Right atrium auricular region (tissue), 2 donors: ENCODE data around the gene LIMCH1. TPM values are rescaled to one million over a fixed set of nuclear protein-coding genes. Genes with fewer than 3 reads are reported as not detected.

Experiments
- DNase-seq: peaks from one replicate; pipeline ENCODE4 v3.0.0-alpha.2; 2019; ENCODE audit warnings: low spot score
- H3K27ac ChIP-seq, 2 donors: fragments of 200-600 bp; sonication (generic); 1 replicate in 1 of 2; 2 replicates in 1 of 2; pipeline ENCODE4 v1.5.1; 2016 to 2019
- H3K27me3 ChIP-seq, 2 donors: fragments of 200-600 bp; sonication (generic); one replicate each; pipeline versions ENCODE4 v1.5.1 to v1.6.0; 2017 to 2019
- H3K36me3 ChIP-seq: fragments of 200-600 bp; sonication (generic); one replicate; pipeline ENCODE4 v1.5.1; 2016
- H3K4me1 ChIP-seq, 2 donors: fragments of 200-600 bp; sonication (generic); one replicate each; pipeline versions ENCODE4 v1.5.1 to v1.6.0; 2017 to 2019
- H3K4me3 ChIP-seq, 2 donors: fragments of 200-600 bp; sonication (generic); 1 replicate in 1 of 2; 2 replicates in 1 of 2; pipeline ENCODE4 v1.5.1; 2017 to 2019; ENCODE audit warnings: mild to moderate bottlenecking in 1 of 2, moderate library complexity in 1 of 2
- H3K9me3 ChIP-seq, 2 donors: fragments of 200-600 bp; sonication (generic); one replicate each; pipeline ENCODE4 v1.5.1; 2019
- CTCF ChIP-seq, 2 donors: fragments of 200-600 bp; sonication (generic); IDR thresholded peaks; one replicate each; pipeline ENCODE4 v1.5.1; 2019; ENCODE audit warnings: antibody characterized with exemption in 2 of 2
- total RNA-seq, 2 donors: library from RNA; depleted of rRNA; stranded (reverse); fragments of >200 nt; gene quantifications; one replicate each; pipeline ENCODE4 v1.1.0, GENCODE V29; 2016

Gene LIMCH1
- total RNA-seq, 2 donors from 2014 or later: 76.1 to 101 TPM

GRCh38 chr4:41572516-41572915 is 34.6 kb downstream of the LIMCH1 start:
- H3K9me3 ChIP-seq: no peaks in the 10 kb centered on the region
- no peak for TF ChIP-seq CTCF (IDR thresholded peaks at IDR 0.05)
- H3K36me3 ChIP-seq: no peaks in the 10 kb centered on the region
- H3K27ac ChIP-seq: peak overlapping the region; percentile 65 to 82
- DNase-seq: no peak
- peaks cover 0 to 48% of the 10 kb centered on the region in 2 donors for H3K4me1 ChIP-seq
- H3K27me3 ChIP-seq: no peaks in the 10 kb centered on the region
- H3K4me3 ChIP-seq: peak overlapping the region in 1 of 2 donors; percentile 4

- Histone ChIP-seq H3K9me3 (no peaks in the 10 kb centered on the region), H3K4me1 (peaks cover 0 to 44% of the 10 kb centered on the region in 2 donors), H3K27me3 (no peaks in the 10 kb centered on the region), H3K36me3 (no peaks in the 10 kb centered on the region), H3K27ac (peak overlapping the region; percentile 65 to 82), H3K4me3 (no peak overlapping the region)
- DNase-seq: no peak
- no peak for TF ChIP-seq CTCF (IDR thresholded peaks at IDR 0.05)
Observed at GRCh38 chr4:41572956-41573355, 35.0 kb downstream of the LIMCH1 start.

GRCh38 chr4:41573502-41574001 is 35.6 kb downstream of the LIMCH1 start:
- Histone ChIP-seq H3K27me3 (no peaks in the 10 kb centered on the region), H3K4me1 (peaks cover 0 to 44% of the 10 kb centered on the region in 2 donors), H3K36me3 (no peaks in the 10 kb centered on the region), H3K9me3 (no peaks in the 10 kb centered on the region), H3K27ac (peak overlapping the region; percentile 65 to 82), H3K4me3 (no peak overlapping the region)
- no peak for TF ChIP-seq CTCF (IDR thresholded peaks at IDR 0.05)
- DNase-seq: no peak

- Histone ChIP-seq H3K36me3 (no peaks in the 10 kb centered on the region), H3K27me3 (no peaks in the 10 kb centered on the region), H3K4me1 (peaks cover 0 to 41% of the 10 kb centered on the region in 2 donors), H3K27ac (peak overlapping the region; percentile 35 to 50), H3K4me3 (no peak overlapping the region), H3K9me3 (no peaks in the 10 kb centered on the region)
- no peak for DNase-seq
- TF ChIP-seq CTCF (IDR thresholded peaks at IDR 0.05): no peak
Observed at GRCh38 chr4:41575207-41575606, 37.2 kb downstream of the LIMCH1 start.

- Histone ChIP-seq H3K9me3 (no peaks in the 10 kb centered on the region), H3K27me3 (no peaks in the 10 kb centered on the region), H3K36me3 (no peaks in the 10 kb centered on the region), H3K27ac (peak overlapping the region in 1 of 2 donors; percentile 50), H3K4me3 (no peak overlapping the region), H3K4me1 (peaks cover 0 to 37% of the 10 kb centered on the region in 2 donors)
- peak in 1 of 2 donors; percentile 37 for TF ChIP-seq CTCF (IDR thresholded peaks at IDR 0.05)
- DNase-seq: no peak
Observed at GRCh38 chr4:41575665-41576064, 37.7 kb downstream of the LIMCH1 start.

GRCh38 chr4:41579043-41579442 is 41.1 kb downstream of the LIMCH1 start:
- no peak for DNase-seq
- Histone ChIP-seq H3K27me3 (no peaks in the 10 kb centered on the region), H3K36me3 (no peaks in the 10 kb centered on the region), H3K4me3 (no peak overlapping the region), H3K4me1 (peaks cover 0 to 24% of the 10 kb centered on the region in 2 donors), H3K9me3 (no peaks in the 10 kb centered on the region), H3K27ac (no peak overlapping the region)
- TF ChIP-seq CTCF (IDR thresholded peaks at IDR 0.05): no peak
